ENCODE results near the gene ANKRD52.
"Not testable (repeated sequence)": the region's sequence is repeated elsewhere in the genome, so short reads cannot be mapped to it uniquely, and the experiment has no call there.

Gene ANKRD52

GRCh38 chr12:56258068-56258819 is at the start of gene ANKRD52:
ANKRD52 (minus strand) TSS chr12:56258384; CDS start chr12:56258269, 115 bp downstream.
- peak; percentile 74 for DNase-seq (ENCODE audit: low read depth)

- no peak for DNase-seq (ENCODE audit: low read depth)
These were observed 49.2 kb upstream of the ANKRD52 start for GRCh38 chr12:56307221-56307965.

- no peak for DNase-seq (ENCODE audit: low read depth)
These were observed 46.8 kb upstream of the ANKRD52 start for GRCh38 chr12:56304872-56305590.

DNA sequence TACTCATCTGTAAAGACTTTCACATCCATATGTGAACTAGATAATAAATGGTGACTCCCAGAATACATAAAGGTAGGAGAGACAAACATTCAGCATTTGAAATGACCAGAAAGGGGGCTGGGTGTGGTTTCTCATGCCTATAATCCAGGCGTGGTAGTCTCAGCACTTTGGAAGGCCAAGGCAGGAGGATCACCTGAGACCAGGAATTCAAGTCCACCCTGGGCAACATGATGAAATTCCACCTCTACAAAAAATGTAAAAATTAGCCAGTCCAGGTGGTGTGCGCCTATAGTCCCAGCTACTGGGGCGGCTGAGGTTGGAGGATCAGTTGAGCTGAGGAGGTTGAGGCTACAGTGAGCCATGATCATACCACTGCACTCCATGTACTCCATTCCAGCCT is 46.1 kb upstream of the ANKRD52 start:
- no peak for DNase-seq (ENCODE audit: low read depth)

DNA sequence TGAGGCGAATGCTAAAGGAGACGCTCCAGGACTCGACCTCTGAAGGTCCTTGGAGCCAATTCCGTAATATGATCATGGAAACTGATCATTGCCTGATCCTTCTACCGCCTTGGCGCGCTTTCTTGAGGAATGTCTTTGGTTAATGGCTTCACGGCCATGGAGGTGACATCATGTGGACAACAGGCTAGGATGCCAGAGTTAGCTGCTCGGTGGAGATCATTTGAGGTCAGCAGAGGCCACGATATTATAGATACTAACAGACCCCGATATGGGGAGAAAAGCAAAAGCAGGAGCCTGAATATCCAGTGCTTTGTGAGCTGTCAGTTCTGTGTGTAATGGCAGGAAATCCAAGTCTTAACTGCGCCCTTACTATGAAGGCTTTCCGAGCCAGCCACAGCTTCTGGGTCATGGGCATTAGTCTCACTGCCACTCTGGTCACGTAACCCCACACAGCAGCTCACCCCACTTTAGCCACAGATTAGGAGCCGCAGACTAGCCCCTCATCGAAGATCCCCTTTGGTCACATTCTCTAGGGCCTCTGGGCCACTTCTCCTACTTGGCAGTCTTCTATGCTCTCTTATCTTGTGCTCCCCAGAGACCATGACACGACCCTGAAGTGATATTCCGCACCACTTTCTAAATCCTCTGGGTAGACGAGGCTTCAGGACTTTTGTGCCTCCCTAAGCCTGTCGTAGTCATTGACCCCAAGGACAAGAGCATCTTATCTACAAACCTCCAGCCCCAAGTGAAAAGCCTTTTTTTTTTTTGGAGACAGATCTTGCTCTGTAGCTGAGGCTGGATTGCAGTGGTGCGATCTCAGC is 42.7 kb upstream of the ANKRD52 start:
- DNase-seq (ENCODE audit: low read depth) = no peak

DNA sequence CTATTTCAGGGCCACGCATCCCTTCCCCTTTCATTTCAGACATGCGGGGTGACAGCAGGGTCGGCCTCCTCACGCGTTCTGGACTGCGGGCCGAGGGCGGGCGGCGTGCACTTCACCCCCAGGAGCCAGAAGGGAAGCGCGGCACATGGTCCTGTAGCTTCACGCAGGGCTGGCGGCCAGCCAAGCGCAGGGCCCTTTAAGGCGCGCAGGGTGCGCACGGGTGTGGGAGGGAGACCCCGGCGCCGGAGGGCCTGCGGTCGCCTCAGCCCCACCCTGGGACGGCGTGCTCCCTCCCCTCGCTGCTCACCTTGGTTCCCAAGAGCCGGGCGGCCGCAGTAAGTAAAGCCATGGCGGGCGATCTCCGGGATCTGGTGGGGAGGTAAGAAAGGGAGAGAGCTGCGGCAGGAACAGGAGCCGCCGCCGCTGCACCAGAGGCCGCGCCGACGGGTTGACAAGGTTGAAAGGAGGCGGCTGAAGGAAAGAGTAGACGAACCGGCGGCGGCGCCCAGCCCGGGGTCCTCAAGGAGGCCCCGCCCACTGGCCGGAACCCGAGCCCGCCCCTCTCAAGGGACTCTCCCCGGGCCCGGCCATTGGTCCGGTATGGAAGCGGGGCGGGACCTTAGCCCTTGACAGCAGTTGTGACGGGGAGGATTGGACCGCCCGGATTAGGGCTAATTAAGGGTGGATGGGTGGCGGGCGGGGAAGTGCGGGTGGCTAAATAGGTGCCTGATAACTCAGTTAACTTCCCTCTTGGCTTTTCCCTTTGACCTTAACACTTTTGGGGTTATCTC is 41.9 kb upstream of the ANKRD52 start, which contains the start of gene CS:
CS (minus strand) TSS at position 478 of the 791 bp plus-strand sequence; CDS start at position 349, 129 bp downstream.
- peak; percentile 97 for DNase-seq (ENCODE audit: low read depth)

GRCh38 chr12:56299308-56299852 is 41.2 kb upstream of the ANKRD52 start:
- no peak for DNase-seq (ENCODE audit: low read depth)

- no peak for DNase-seq (ENCODE audit: low read depth)
These were observed 40.6 kb upstream of the ANKRD52 start for GRCh38 chr12:56298828-56299227.

DNA sequence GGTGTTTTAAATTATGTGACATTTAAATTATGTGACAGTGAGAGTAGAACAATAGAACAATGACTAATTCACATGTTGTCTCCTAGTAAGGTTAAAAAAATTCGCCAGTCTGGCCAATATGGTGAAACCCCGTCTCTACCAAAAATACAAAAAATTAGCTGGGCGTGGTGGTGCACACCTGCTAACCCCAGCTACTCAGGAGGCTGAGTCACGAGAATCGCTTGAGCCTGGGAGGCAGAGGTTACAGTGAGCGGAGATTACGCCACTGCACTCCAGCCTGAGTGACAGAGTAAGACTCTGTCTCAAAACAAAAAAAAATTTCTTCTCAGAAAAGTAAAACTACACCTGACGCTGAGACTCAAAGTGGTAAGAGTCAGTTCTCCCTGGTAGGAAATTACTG is 39.2 kb upstream of the ANKRD52 start:
- DNase-seq (ENCODE audit: low read depth) = no peak

DNA sequence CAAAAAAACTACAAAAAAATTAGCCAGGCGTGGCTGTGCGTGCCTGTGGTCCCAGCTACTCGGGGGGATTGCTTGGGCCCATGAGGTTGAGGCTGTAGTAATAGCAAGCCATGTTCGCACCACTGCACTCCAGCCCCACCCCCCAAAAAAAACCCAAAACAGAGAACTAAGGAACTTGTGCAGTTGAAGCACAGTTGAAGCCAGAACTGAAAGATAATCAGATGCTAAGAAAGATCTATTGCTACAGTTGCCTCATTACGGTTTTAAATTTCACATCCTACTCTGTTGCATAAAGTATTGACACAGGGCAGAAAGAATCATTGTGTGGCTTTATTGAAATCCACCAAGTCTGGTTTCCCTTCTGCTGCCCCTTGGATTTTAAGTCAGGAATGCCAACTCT is 38.1 kb upstream of the ANKRD52 start:
- no peak for DNase-seq (ENCODE audit: low read depth)

- DNase-seq (ENCODE audit: low read depth) = no peak
These were observed 35.6 kb upstream of the ANKRD52 start for GRCh38 chr12:56293795-56294194.

DNA sequence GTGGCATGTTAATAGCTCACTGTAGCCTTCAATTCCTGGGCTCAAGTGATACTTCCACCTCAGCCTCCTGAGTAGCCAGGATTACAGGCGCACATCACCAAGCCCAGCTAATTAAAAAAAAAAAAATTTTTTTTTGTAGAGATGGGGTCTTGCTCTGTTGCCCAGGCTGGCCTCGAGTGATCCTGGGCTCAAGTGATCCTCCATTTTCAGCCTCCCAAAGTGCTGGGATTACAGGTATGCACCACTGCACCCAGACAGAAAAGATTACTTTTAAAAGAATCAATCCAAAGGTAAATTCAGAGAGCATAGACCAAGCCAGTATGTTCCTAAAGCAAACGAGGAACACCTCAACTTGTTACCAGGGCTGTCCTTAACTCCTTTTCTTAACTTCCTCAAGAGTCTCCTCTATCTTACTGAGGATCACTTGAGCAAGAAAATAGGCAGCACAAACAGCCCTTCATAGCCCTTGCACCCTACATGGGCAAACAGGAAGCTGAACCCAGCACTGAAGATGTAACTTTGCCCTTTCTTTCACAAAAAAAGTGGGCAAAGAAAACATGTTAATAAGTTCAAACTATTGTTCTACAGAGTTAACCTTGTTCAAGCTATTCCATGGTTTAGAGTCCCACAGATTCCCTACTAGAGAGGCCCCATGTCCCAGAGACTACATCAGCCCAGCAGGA is 30.7 kb upstream of the ANKRD52 start:
- DNase-seq (ENCODE audit: low read depth) = no peak

DNA sequence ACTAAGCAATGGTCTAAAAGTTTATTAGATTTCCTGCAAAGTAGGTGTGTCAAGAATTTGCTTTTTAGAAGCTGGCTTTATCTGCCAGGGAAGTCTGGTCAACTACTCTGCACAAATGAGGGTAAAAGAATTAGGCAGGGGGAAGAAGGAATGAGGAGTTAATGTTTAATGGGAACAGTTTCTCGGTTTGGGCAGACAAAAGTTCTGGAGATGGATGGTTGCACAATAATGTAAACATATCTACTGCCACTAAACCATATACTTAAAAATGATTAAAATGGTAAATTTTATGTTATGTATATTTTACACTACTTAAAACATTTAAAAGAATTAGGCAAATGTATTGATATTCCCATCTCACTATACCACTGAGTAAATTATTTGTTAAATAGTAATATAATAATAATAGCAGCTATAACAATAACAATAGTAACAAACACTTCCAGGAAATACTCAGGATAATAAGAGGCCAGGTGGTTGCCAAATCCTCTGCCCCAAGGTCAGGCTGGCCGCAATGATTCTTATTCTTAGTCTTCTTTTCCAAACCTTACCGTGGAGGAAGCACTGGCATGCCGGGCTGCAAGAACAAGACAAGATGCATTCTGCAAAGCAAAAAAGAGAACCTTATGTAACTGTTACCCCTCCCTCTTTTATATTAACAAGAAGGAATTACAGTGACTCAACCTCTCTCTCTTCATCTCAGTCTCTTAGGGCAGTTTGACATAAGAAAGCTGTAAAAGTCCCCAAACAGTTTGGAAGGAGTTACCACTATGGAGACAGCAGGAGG is 28.1 kb upstream of the ANKRD52 start:
- DNase-seq (ENCODE audit: low read depth) = no peak

DNA sequence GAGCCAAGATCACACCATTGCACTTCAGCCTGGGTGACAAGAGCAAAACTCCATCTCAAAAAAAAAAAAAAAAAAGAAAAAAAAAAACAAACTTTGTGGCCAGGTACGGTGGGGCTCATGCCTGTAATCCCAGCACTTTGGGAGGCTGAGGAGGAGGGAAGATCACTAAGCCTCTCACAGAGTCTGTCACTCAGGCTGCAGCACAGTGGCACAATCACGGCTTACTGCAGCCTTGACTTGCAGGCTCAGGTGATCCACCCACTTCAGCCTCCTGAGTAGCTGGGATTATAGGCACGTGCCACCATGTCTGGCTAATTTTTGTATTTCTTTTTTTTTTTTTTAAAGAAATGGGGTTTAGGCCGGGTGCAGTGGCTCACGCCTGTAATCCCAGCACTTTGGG is 26.1 kb upstream of the ANKRD52 start:
- DNase-seq (ENCODE audit: low read depth) = not testable (repeated sequence)

DNA sequence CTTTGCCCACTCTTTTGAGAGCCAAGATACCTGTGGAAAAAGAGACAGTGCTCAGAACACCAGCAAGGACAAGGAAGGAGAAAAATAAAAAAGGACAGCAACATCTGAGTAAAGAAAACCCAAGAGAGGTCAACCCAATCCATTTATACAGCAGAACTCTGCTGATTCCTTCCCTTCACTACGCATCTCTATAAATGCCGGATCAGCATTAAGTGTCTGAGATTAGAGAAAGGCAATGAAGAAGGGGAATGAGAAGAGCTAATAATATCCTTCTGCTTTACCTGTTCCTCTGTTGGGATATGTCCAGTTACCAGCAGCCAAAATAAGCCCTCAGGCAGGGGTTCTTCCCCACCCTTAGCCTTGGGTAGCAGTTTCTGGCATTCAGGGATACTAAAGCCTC is 24.4 kb upstream of the ANKRD52 start:
- DNase-seq (ENCODE audit: low read depth) = no peak

- no peak for DNase-seq (ENCODE audit: low read depth)
These were observed 23.8 kb upstream of the ANKRD52 start for GRCh38 chr12:56282030-56282429.

- no peak for DNase-seq (ENCODE audit: low read depth)
These were observed 22.7 kb upstream of the ANKRD52 start for GRCh38 chr12:56280849-56281248.

- no peak for DNase-seq (ENCODE audit: low read depth)
These were observed 20.7 kb upstream of the ANKRD52 start for GRCh38 chr12:56278905-56279304.

GRCh38 chr12:56274299-56274698 is 16.1 kb upstream of the ANKRD52 start:
- no peak for DNase-seq (ENCODE audit: low read depth)
